DND-41 (cell line): ENCODE data around the gene HBG2.

Source experiments
- ATAC-seq: fragments of 200-7000 bp; cut with Tn5 transposase; 3 replicates; pipeline ENCODE4 v1.9.1; 2021; ENCODE audit warnings: low read depth; ENCODE audit not compliant: insufficient read depth
- DNase-seq: peaks from one replicate; pipeline ENCODE4 v3.0.0-alpha.2; 2020
- H2AFZ ChIP-seq: 2 replicates; pipeline ENCODE4 v1.6.0; 2012; ENCODE audit warnings: low read depth, low read length
- H3K27ac ChIP-seq: 2 replicates; pipeline ENCODE4 v1.5.1; 2012; ENCODE audit warnings: low read length, inconsistent platforms
- H3K27me3 ChIP-seq: fragments of 200-600 bp; sonication (generic); 2 replicates; pipeline ENCODE4 v1.6.0; 2012; ENCODE audit warnings: low read length, mild to moderate bottlenecking, inconsistent platforms; ENCODE audit not compliant: insufficient read depth, poor library complexity
- H3K36me3 ChIP-seq: 2 replicates; pipeline ENCODE4 v1.5.1; 2012; ENCODE audit warnings: low read length, inconsistent platforms; ENCODE audit not compliant: insufficient read depth
- H3K4me1 ChIP-seq: 2 replicates; pipeline ENCODE4 v1.5.1; 2012; ENCODE audit warnings: mild to moderate bottlenecking, low read length; ENCODE audit not compliant: insufficient read depth
- H3K4me2 ChIP-seq: 2 replicates; pipeline ENCODE4 v1.6.0; 2012; ENCODE audit warnings: mild to moderate bottlenecking, moderate library complexity, low read length, inconsistent platforms; ENCODE audit not compliant: insufficient read depth
- H3K4me3 ChIP-seq, 2 experiments: fragments of 200-600 bp in 1 of 2; shearing (Covaris generic) in 1 of 2; 2 replicates each; pipeline ENCODE4 v1.5.1; 2012 to 2016; ENCODE audit warnings: inconsistent platforms in 2 of 2, low read length in 2 of 2, mild to moderate bottlenecking in 2 of 2, low read depth in 1 of 2, moderate library complexity in 1 of 2
- H3K79me2 ChIP-seq: 2 replicates; pipeline ENCODE4 v1.6.0; 2012; ENCODE audit warnings: low read length, inconsistent platforms; ENCODE audit not compliant: insufficient read depth
- H3K9ac ChIP-seq: 2 replicates; pipeline ENCODE4 v1.6.0; 2012; ENCODE audit warnings: low read depth, mild to moderate bottlenecking, inconsistent platforms, low read length, moderate library complexity
- H3K9me3 ChIP-seq: 2 replicates; pipeline ENCODE4 v1.5.1; 2012; ENCODE audit warnings: low read length, moderate library complexity, mild to moderate bottlenecking, inconsistent platforms; ENCODE audit not compliant: insufficient read depth, severe bottlenecking
- H4K20me1 ChIP-seq: 2 replicates; pipeline ENCODE4 v1.6.0; 2012; ENCODE audit warnings: low read length; ENCODE audit not compliant: insufficient read depth
- CTCF ChIP-seq: IDR thresholded peaks from 2 replicates; pipeline ENCODE4 v1.5.1; 2012; ENCODE audit warnings: borderline replicate concordance, low read length, moderate library complexity, mild to moderate bottlenecking; ENCODE audit not compliant: poor library complexity, severe bottlenecking; ENCODE audit errors: extremely low read depth
- EZH2 ChIP-seq: IDR thresholded peaks from 3 replicates; pipeline ENCODE4 v1.6.1; 2012; ENCODE audit warnings: borderline replicate concordance, low read depth, mild to moderate bottlenecking, moderate library complexity, low read length, inconsistent platforms; ENCODE audit not compliant: severe bottlenecking

HBG2 gene

DNA sequence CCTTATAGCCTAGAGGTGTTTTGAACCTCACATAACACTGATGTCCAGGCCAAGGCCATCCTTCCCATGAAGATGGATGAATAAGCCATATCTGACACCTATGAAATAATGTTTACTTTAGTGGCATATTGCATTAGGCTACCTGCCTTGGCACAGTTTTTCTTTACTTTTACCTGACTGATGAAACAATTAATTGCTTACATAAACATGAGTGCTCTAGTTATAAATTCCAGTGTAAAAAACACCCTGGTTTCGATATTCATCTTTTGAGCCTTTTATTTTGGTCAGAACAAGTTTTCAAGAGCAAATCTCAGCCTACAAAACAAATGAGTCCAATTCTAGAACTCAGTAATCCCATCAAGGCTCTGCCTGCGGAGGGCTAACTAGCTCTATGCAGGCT lies 22.1 kb upstream of the HBG2 start:
- H2AFZ ChIP-seq, result no peak overlapping the region
- H3K27ac ChIP-seq, result no peak overlapping the region
- no peaks in the 10 kb centered on the region for H4K20me1 ChIP-seq
- H3K4me1 ChIP-seq, result no peaks in the 10 kb centered on the region
- ATAC-seq, result no peak
- H3K27me3 ChIP-seq, result peaks cover 6% of the 10 kb centered on the region
- no peak overlapping the region for H3K4me2 ChIP-seq
- H3K4me3 ChIP-seq, result no peak overlapping the region
- no peaks in the 10 kb centered on the region for H3K9me3 ChIP-seq
- no peaks in the 10 kb centered on the region for H3K79me2 ChIP-seq
- no peaks in the 10 kb centered on the region for H3K36me3 ChIP-seq
- DNase-seq, result no peak
- H3K9ac ChIP-seq, result no peak overlapping the region
- TF ChIP-seq EZH2 (no peak), CTCF (no peak)

DNA sequence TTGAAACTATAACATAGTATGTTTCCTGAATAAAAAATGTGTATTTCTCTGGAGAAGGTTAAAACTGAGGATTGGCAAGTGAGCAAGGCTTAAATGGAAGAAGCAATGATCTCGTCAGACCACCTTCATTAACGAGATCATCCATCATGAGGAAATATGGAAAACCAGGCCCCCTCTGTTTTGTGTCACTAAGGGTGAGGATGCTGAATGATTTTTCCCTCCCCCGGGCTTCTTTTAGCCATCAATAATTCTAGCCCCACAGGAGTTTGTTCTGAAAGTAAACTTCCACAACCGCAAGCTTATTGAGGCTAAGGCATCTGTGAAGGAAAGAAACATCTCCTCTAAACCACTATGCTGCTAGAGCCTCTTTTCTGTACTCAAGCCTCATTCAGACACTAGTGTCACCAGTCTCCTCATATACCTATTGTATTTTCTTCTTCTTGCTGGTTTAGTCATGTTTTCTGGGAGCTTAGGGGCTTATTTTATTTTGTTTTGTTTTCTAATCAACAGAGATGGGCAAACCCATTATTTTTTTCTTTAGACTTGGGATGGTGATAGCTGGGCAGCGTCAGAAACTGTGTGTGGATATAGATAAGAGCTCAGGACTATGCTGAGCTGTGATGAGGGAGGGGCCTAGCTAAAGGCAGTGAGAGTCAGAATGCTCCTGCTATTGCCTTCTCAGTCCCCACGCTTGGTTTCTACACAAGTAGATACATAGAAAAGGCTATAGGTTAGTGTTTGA lies 21.0 kb upstream of the HBG2 start:
- Histone ChIP-seq H2AFZ (no peak overlapping the region), H3K9me3 (no peaks in the 10 kb centered on the region), H3K4me3 (no peak overlapping the region), H3K27me3 (peaks cover 6% of the 10 kb centered on the region), H3K27ac (no peak overlapping the region), H3K4me1 (no peaks in the 10 kb centered on the region), H4K20me1 (no peaks in the 10 kb centered on the region), H3K9ac (no peak overlapping the region), H3K79me2 (no peaks in the 10 kb centered on the region), H3K36me3 (no peaks in the 10 kb centered on the region), H3K4me2 (no peak overlapping the region)
- TF ChIP-seq EZH2, result no peak
- no peak for TF ChIP-seq CTCF
- no peak for DNase-seq
- no peak for ATAC-seq

DNA sequence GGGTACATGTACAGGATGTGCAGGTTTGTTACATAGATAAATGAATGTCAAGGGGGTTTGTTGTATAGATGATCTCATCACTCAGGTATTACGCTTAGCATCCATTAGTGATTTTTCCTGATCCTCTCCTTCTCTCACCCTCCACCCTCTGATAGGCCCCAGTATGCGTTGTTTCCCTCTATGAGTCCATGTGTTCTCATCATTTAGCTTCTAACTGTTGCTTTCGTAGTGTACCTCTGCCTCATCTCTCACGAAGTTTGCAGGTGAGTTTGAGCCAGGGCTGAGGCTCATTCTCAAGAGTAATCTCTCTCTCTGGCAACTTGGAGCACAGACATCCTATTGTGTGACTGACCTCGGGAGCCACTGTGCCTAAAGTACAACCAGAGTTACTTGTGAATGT lies 19.8 kb upstream of the HBG2 start:
- Histone ChIP-seq H4K20me1 (no peaks in the 10 kb centered on the region), H3K9ac (no peak overlapping the region), H3K27ac (no peak overlapping the region), H3K4me3 (no peak overlapping the region), H3K36me3 (no peaks in the 10 kb centered on the region), H3K27me3 (peaks cover 6% of the 10 kb centered on the region), H2AFZ (no peak overlapping the region), H3K4me1 (no peaks in the 10 kb centered on the region), H3K9me3 (no peaks in the 10 kb centered on the region), H3K79me2 (no peaks in the 10 kb centered on the region), H3K4me2 (no peak overlapping the region)
- no peak for DNase-seq
- no peak for TF ChIP-seq EZH2
- ATAC-seq, result no peak

GRCh38 chr11:5272395-5273017 lies 17.9 kb upstream of the HBG2 start:
- no peak overlapping the region for H2AFZ ChIP-seq
- H3K27ac ChIP-seq, result no peak overlapping the region
- no peak overlapping the region for H3K4me2 ChIP-seq
- ATAC-seq (no peak), DNase-seq (no peak)
- H3K79me2 ChIP-seq, result no peaks in the 10 kb centered on the region
- no peaks in the 10 kb centered on the region for H3K4me1 ChIP-seq
- H3K9ac ChIP-seq, result no peak overlapping the region
- H3K27me3 ChIP-seq, result peaks cover 6% of the 10 kb centered on the region
- H4K20me1 ChIP-seq, result no peaks in the 10 kb centered on the region
- no peaks in the 10 kb centered on the region for H3K36me3 ChIP-seq
- H3K9me3 ChIP-seq, result no peaks in the 10 kb centered on the region
- no peak overlapping the region for H3K4me3 ChIP-seq
- no peak for TF ChIP-seq EZH2
- no peak for TF ChIP-seq CTCF
